ENCODE data around the gene CPHXL2.

DNA sequence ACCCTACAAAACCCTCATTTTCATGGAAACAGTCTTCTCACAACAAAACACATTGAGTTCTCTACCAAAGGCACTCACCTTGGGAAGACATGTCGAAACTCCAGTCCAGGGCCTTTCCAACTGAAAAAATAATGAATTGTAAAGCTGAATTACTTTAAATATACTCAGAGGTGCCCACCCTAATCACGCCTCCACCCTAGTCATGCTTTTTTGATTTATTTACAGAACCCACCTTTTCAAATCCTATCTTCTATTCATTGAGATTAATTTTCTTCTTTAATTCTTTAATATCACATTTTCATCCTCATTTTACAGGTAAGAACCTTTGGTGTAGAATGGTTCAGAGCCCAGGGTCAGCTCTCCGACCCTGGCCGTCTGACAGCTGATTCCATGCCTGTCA lies at the start of gene CPHXL2:
- no peak for TF ChIP-seq CTCF (IDR thresholded peaks at IDR 0.05)
- no peak for TF ChIP-seq POLR2AphosphoS5 (IDR thresholded peaks at IDR 0.05)
- TF ChIP-seq EP300 (IDR thresholded peaks at IDR 0.05), result no peak

Data from sigmoid colon (tissue), 4 donors.